PC-9 (cell line): ENCODE data around the gene TPST2. TPM values are rescaled to one million over a fixed set of nuclear protein-coding genes. Genes with fewer than 3 reads are reported as not detected.
A peak's percentile ranks its signal among the peaks of the same experiment; 100 is the strongest.

Experiments used
- BruUV-seq: library from RNA; stranded (reverse); fragments of 400-500 nt; replicated peaks from 2 replicates; lab custom pipeline; 2021; lab: Mats Ljungman, UMichigan
- CTCF ChIA-PET: fragments of 300-600 bp; sonication (Branson Sonifier 250); formaldehyde crosslinking; loops from one replicate; lab custom pipeline; 2022; ENCODE audit warnings: antibody characterized with exemption; lab: Charles Lee
- POLR2A ChIA-PET: fragments of 300-600 bp; sonication (Branson Sonifier 250); formaldehyde crosslinking; loops from one replicate; lab custom pipeline; 2022; ENCODE audit warnings: antibody characterized with exemption; ENCODE audit not compliant: unreplicated experiment; lab: Charles Lee
- DNase-seq, 2 experiments: peaks; one replicate each; pipeline versions ENCODE4 v3.0.0 to v3.0.0-alpha.2; 2015 to 2022; ENCODE audit warnings: mixed read lengths in 1 of 2
- H2AFZ ChIP-seq: fragments of 200-600 bp; sonication (generic); 2 replicates; pipeline ENCODE4 v1.8.1; 2017; ENCODE audit warnings: antibody characterized with exemption
- H3F3A ChIP-seq: fragments of 200-600 bp; sonication (generic); 2 replicates; pipeline ENCODE4 v1.8.1; 2017; ENCODE audit warnings: antibody characterized with exemption, mild to moderate bottlenecking, low read depth; ENCODE audit not compliant: insufficient read depth
- H3K27ac ChIP-seq: fragments of 200-600 bp; sonication (generic); 2 replicates; pipeline ENCODE4 v1.6.1; 2016; ENCODE audit warnings: mixed run types
- H3K27me3 ChIP-seq: fragments of 200-600 bp; sonication (generic); 2 replicates; pipeline ENCODE4 v1.6.1; 2016; ENCODE audit warnings: low read depth, mixed run types; ENCODE audit not compliant: insufficient read depth
- H3K36me3 ChIP-seq: fragments of 200-600 bp; sonication (generic); 2 replicates; pipeline ENCODE4 v1.6.1; 2016; ENCODE audit warnings: low read depth, mixed run types
- H3K4me1 ChIP-seq: fragments of 200-600 bp; sonication (generic); replicated peaks from 2 replicates; pipeline ENCODE4 v1.6.1; 2016; ENCODE audit warnings: mixed run types; ENCODE audit not compliant: insufficient read depth
- H3K4me2 ChIP-seq: fragments of 200-600 bp; sonication (generic); 2 replicates; pipeline ENCODE4 v1.6.1; 2017; ENCODE audit warnings: mixed run types
- H3K4me3 ChIP-seq: fragments of 200-600 bp; sonication (generic); 2 replicates; pipeline ENCODE4 v1.6.1; 2016; ENCODE audit warnings: mixed run types
- H3K79me2 ChIP-seq: fragments of 200-600 bp; sonication (generic); 2 replicates; pipeline ENCODE4 v1.6.1; 2017; ENCODE audit warnings: low read depth, mixed run types
- H3K9me2 ChIP-seq: fragments of 200-600 bp; sonication (generic); 2 replicates; pipeline ENCODE4 v1.8.1; 2017; ENCODE audit warnings: mild to moderate bottlenecking; ENCODE audit not compliant: insufficient read depth
- H3K9me3 ChIP-seq: fragments of 200-600 bp; sonication (generic); 2 replicates; pipeline ENCODE4 v1.8.1; 2016; ENCODE audit warnings: low read depth; ENCODE audit not compliant: insufficient read depth
- H4K20me1 ChIP-seq: fragments of 200-600 bp; sonication (generic); 2 replicates; pipeline ENCODE4 v1.8.1; 2017; ENCODE audit not compliant: insufficient read depth
- EZH2 ChIP-seq: fragments of 200-600 bp; sonication (generic); IDR thresholded peaks from 2 replicates; pipeline ENCODE4 v1.8.0; 2017; ENCODE audit warnings: antibody characterized with exemption, low read depth
- intact Hi-C: fragments of 100-400 bp; cut with micrococcal nuclease; formaldehyde crosslinking; loops from one replicate; pipeline ENCODE4 v1.10.0; 2022; ENCODE audit not compliant: unreplicated experiment
- total RNA-seq: library from RNA; stranded (reverse); gene quantifications from 2 replicates; pipeline ENCODE4 v1.2.3, GENCODE V29; 2021
- TF ChIP-seq, protein P1 (sequence below): fragments of 200-600 bp; sonication (generic); conservative IDR thresholded peaks from 2 replicates; pipeline ENCODE4 v1.6.1; 2017; ENCODE audit warnings: mixed run types, antibody characterized with exemption, mild to moderate bottlenecking, moderate library complexity

TPST2 gene
- total RNA-seq, 1 experiment from 2014 or later, result 13.5 TPM

DNA sequence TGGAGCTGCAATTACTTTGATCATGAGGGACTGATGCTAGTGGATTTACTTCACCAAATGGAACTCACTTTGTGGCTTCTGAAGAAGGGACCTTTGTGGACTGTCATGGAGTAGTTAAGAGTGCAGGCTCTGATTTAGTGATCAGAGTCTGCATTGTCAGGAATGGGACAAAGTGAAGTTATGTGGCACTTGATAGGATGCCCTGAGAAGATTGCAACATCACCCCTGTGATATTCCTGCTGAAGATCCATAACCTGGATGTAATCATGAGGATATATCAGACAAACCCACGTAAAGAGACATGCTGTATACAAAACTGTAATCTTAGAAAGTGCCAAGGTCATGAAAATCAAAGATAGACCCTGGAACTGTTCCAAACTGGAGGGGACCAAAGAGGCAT, 76.1 kb downstream of the TPST2 start:
- Histone ChIP-seq H3K9me3 (no peaks in the 10 kb centered on the region), H2AFZ (no peak overlapping the region), H3K27ac (no peak overlapping the region), H4K20me1 (no peaks in the 10 kb centered on the region), H3K9me2 (no peaks in the 10 kb centered on the region), H3F3A (no peaks in the 10 kb centered on the region), H3K27me3 (no peaks in the 10 kb centered on the region), H3K4me3 (peak overlapping the region; percentile 95; the same call in 1 of the 2 replicates), H3K36me3 (0 out of 2 replicates have a peak, but pooled peaks cover 8% of the 10 kb centered on the region), H3K4me1 (peaks cover 22% of the 10 kb centered on the region), H3K79me2 (peaks cover 33% of the 10 kb centered on the region), H3K4me2 (peak overlapping the region; percentile 100)
- BruUV-seq, result no TSS peak
- intact Hi-C loops, result no loop called here
- no peak for DNase-seq
- no peak for TF ChIP-seq EZH2
- TF ChIP-seq, protein P1, sequence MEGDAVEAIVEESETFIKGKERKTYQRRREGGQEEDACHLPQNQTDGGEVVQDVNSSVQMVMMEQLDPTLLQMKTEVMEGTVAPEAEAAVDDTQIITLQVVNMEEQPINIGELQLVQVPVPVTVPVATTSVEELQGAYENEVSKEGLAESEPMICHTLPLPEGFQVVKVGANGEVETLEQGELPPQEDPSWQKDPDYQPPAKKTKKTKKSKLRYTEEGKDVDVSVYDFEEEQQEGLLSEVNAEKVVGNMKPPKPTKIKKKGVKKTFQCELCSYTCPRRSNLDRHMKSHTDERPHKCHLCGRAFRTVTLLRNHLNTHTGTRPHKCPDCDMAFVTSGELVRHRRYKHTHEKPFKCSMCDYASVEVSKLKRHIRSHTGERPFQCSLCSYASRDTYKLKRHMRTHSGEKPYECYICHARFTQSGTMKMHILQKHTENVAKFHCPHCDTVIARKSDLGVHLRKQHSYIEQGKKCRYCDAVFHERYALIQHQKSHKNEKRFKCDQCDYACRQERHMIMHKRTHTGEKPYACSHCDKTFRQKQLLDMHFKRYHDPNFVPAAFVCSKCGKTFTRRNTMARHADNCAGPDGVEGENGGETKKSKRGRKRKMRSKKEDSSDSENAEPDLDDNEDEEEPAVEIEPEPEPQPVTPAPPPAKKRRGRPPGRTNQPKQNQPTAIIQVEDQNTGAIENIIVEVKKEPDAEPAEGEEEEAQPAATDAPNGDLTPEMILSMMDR, result no peak
- POLR2A ChIA-PET, result interaction anchor here (0.7 kb wide), 1 partner anchor 1267 kb away, joined by 8 read pairs; no protein-coding TSS in a partner anchor
- CTCF ChIA-PET, result no interaction called here

DNA sequence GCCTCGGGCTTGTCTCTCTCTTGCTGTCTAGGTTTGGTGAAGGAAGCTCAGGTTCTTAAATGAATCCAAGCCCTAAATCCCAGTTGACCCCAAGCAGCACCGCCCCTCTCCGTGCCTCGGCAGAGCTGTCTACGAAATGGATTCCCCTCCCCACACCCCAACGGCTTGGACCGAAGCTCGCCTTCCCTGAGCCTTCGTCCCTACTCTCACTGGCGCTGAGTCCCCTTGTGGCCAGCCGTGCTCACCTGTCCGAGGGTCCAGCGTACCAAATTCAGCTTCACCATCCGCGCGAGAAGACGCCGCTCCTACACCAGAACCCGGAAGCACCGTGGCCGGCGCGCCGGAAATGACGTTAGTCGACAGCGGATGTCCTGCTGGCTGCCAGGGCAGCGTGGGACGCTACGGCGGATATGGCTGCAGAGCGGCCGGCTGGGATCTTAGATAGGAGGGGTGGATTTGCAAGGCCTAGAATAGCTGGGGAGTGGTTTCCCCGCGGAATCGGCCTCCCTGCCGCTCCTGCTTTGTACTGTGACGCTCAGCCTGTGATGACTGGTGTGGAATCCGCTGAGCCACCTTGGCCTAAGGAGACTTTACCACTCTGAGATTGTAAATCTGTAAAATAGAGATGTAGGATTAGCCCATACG, 77.7 kb downstream of the TPST2 start, which contains the start of gene TFIP11:
TFIP11 (minus strand) TSS at position 325 of the 645 bp plus-strand sequence. CDS start 2,201 bp downstream, outside the sequence.
- peaks cover 15% of the 10 kb centered on the region for H3K4me1 ChIP-seq
- peak within 1 kb of the TSS; percentile 100 for H3K4me2 ChIP-seq
- no peaks in the 10 kb centered on the region for H3K27me3 ChIP-seq
- H3F3A ChIP-seq, result no peaks in the 10 kb centered on the region
- peaks cover 33% of the 10 kb centered on the region for H3K79me2 ChIP-seq
- peak within 1 kb of the TSS; percentile 96 for H2AFZ ChIP-seq
- no peaks in the 10 kb centered on the region for H3K9me3 ChIP-seq
- BruUV-seq, result no TSS peak
- peak within 1 kb of the TSS; percentile 95 for H3K4me3 ChIP-seq
- POLR2A ChIA-PET, result interaction anchor here (0.7 kb wide), 1 partner anchor 38 kb away, joined by 4 read pairs; no protein-coding TSS in a partner anchor
- CTCF ChIA-PET, result no interaction called here
- H3K36me3 ChIP-seq, result 0 out of 2 replicates have a peak, but pooled peaks cover 8% of the 10 kb centered on the region
- H3K27ac ChIP-seq, result peak within 1 kb of the TSS; percentile 44
- H4K20me1 ChIP-seq, result no peaks in the 10 kb centered on the region
- TF ChIP-seq, protein P1, result no peak
- TF ChIP-seq EZH2, result no peak
- intact Hi-C loops, result loop anchor here (1.0 kb wide), 1 partner anchor 78 kb away; the partner anchor contains the start of gene TPST2
- no peaks in the 10 kb centered on the region for H3K9me2 ChIP-seq
- peak; percentile 82 to 90 for DNase-seq

DNA sequence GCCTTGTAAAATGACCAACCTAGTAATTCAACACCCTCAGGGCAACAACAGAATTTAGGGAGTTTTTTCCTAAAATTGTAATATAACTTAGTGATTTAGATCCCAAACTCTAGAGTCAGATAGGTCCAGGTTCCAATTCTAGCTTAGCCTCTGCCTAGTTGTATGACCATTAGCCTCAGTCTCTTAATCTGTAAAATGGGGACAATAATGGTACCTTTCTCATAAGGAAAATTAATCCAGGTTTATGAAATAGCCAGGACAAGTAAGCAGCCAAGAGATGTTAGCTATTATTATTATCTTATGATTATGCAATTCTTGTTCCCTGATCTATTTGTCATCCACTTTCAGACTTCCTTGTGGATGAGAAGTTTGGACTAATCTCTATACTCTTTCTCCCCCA, 81.8 kb downstream of the TPST2 start:
- H3K27ac ChIP-seq, result no peak overlapping the region
- H2AFZ ChIP-seq, result no peak overlapping the region
- ChIA-PET POLR2A (no interaction called here), CTCF (no interaction called here)
- peaks cover 10% of the 10 kb centered on the region for H3K4me1 ChIP-seq
- BruUV-seq, result no TSS peak
- no peak overlapping the region for H3K4me3 ChIP-seq
- H3F3A ChIP-seq, result no peaks in the 10 kb centered on the region
- peaks cover 19% of the 10 kb centered on the region; the same call in 1 of the 2 replicates for H3K36me3 ChIP-seq
- intact Hi-C loops, result no loop called here
- DNase-seq, result no peak
- no peak overlapping the region for H3K4me2 ChIP-seq
- TF ChIP-seq, protein P1, result no peak
- H3K27me3 ChIP-seq, result no peaks in the 10 kb centered on the region
- peaks cover 28% of the 10 kb centered on the region for H3K79me2 ChIP-seq
- H3K9me2 ChIP-seq, result no peaks in the 10 kb centered on the region
- no peaks in the 10 kb centered on the region for H3K9me3 ChIP-seq
- no peaks in the 10 kb centered on the region for H4K20me1 ChIP-seq
